BE2C (cell line): ENCODE measurements around the gene ENTPD2.

Source experiments
- DNase-seq: peaks from one replicate; pipeline ENCODE4 v3.0.0-alpha.2; 2020
- H3K27me3 ChIP-seq: fragments of 250-450 bp; sonication (Bioruptor Pico); 2 replicates; pipeline ENCODE4 v1.5.1; 2020; ENCODE audit warnings: mild to moderate bottlenecking
- H3K36me3 ChIP-seq: fragments of 250-450 bp; sonication (Bioruptor Pico); 2 replicates; pipeline ENCODE4 v1.5.1; 2020; ENCODE audit warnings: mild to moderate bottlenecking
- H3K4me1 ChIP-seq: fragments of 250-450 bp; sonication (Bioruptor Pico); 2 replicates; pipeline ENCODE4 v1.5.1; 2020
- H3K4me3 ChIP-seq: 2 replicates; pipeline ENCODE4 v1.5.1; 2011; ENCODE audit warnings: low read depth, low read length
- H3K9me3 ChIP-seq: fragments of 250-450 bp; sonication (Bioruptor Pico); 2 replicates; pipeline ENCODE4 v1.5.1; 2020
- TF ChIP-seq, protein P1 (sequence below): IDR thresholded peaks from 2 replicates; pipeline ENCODE4 v1.5.1; 2012; ENCODE audit warnings: mild to moderate bottlenecking, low read depth, low read length

Gene ENTPD2

GRCh38 chr9:137052998-137053943, 590 bp downstream of the ENTPD2 start:
- DNase-seq, result no peak
- H3K4me3 ChIP-seq, result no peak overlapping the region
- peaks cover 9% of the 10 kb centered on the region for H3K27me3 ChIP-seq
- no peaks in the 10 kb centered on the region for H3K9me3 ChIP-seq
- peaks cover 15% of the 10 kb centered on the region for H3K4me1 ChIP-seq
- TF ChIP-seq, protein P1, sequence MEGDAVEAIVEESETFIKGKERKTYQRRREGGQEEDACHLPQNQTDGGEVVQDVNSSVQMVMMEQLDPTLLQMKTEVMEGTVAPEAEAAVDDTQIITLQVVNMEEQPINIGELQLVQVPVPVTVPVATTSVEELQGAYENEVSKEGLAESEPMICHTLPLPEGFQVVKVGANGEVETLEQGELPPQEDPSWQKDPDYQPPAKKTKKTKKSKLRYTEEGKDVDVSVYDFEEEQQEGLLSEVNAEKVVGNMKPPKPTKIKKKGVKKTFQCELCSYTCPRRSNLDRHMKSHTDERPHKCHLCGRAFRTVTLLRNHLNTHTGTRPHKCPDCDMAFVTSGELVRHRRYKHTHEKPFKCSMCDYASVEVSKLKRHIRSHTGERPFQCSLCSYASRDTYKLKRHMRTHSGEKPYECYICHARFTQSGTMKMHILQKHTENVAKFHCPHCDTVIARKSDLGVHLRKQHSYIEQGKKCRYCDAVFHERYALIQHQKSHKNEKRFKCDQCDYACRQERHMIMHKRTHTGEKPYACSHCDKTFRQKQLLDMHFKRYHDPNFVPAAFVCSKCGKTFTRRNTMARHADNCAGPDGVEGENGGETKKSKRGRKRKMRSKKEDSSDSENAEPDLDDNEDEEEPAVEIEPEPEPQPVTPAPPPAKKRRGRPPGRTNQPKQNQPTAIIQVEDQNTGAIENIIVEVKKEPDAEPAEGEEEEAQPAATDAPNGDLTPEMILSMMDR, result no peak
- no peaks in the 10 kb centered on the region for H3K36me3 ChIP-seq

DNA sequence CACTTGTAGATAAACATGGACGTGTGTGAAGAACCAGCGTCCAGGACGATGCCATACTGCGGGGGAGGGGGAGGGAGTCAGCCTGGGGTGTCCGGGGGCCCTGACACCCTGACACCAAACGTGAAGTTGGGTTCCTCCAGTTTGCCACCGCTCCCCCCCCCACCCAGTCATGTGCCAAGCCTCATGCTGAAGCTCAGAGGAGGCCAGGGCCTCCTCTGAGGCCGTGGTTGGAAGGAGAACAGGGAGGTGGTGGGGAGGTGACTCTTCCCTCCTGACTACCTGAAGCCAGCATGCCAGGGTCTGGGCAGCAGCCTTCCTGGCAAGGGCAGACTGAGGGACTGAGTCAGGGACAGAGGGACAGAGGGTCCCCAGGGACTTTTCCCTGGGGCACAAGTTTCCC, 1.6 kb downstream of the ENTPD2 start:
- Histone ChIP-seq H3K4me3 (no peak overlapping the region), H3K4me1 (peaks cover 15% of the 10 kb centered on the region), H3K9me3 (no peaks in the 10 kb centered on the region), H3K36me3 (no peaks in the 10 kb centered on the region), H3K27me3 (peaks cover 9% of the 10 kb centered on the region)
- TF ChIP-seq, protein P1, result no peak
- DNase-seq, result no peak

- H3K27me3 ChIP-seq, result peaks cover 9% of the 10 kb centered on the region
- H3K4me3 ChIP-seq, result no peak overlapping the region
- H3K9me3 ChIP-seq, result no peaks in the 10 kb centered on the region
- no peak for DNase-seq
- peaks cover 15% of the 10 kb centered on the region for H3K4me1 ChIP-seq
- H3K36me3 ChIP-seq, result no peaks in the 10 kb centered on the region
- TF ChIP-seq, protein P1, result no peak
Measured at GRCh38 chr9:137051145-137051724, 2.6 kb downstream of the ENTPD2 start.

- no peak for DNase-seq
- Histone ChIP-seq H3K36me3 (no peaks in the 10 kb centered on the region), H3K4me3 (no peak overlapping the region), H3K9me3 (no peaks in the 10 kb centered on the region), H3K4me1 (peaks cover 12% of the 10 kb centered on the region), H3K27me3 (peaks cover 9% of the 10 kb centered on the region)
- TF ChIP-seq, protein P1, result no peak
Measured at GRCh38 chr9:137050570-137050969, 3.3 kb downstream of the ENTPD2 start.

- TF ChIP-seq, protein P1, result peak; percentile 70
- H3K9me3 ChIP-seq, result no peaks in the 10 kb centered on the region
- H3K4me1 ChIP-seq, result peaks cover 5% of the 10 kb centered on the region; the same call in 1 of the 2 replicates
- peak; percentile 84 for DNase-seq
- peaks cover 9% of the 10 kb centered on the region for H3K27me3 ChIP-seq
- H3K36me3 ChIP-seq, result no peaks in the 10 kb centered on the region
- H3K4me3 ChIP-seq, result no peak overlapping the region
Measured at GRCh38 chr9:137049544-137050449, 4.1 kb downstream of the ENTPD2 start.
